ENCODE data around the gene EME2.

Gene EME2

DNA sequence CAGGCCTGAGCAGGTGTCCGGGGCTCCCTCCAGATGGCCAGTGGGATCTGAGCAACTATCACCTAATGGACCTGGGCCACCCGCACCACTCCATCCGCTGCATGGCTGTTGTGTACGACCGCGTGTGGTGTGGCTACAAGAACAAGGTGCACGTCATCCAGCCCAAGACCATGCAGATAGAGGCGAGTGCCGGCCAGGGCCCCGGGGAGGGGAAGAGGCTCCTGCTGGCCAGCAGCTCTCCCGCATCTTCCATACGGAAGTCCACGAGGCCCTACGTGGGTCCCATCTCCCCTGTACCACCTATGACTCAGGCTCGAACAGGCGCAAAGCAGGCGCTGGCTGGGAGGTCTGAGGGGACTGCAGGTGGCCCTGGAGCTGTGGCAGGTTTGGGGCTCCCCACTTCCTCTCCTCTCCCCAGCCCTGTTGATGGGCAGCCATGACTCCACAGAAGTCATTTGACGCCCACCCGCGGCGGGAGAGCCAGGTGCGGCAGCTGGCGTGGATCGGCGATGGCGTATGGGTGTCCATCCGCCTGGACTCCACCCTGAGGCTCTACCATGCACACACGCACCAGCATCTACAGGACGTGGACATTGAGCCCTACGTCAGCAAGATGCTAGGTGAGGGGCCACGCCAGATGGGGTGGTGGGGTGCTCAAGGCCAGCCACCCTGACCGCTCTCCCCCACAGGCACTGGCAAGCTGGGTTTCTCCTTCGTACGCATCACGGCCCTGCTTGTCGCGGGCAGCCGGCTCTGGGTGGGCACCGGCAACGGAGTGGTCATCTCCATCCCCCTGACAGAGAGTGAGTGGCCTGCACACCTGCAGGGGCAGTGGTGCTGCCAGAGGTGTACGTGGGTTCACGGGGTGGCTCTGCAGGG, 5.3 kb upstream of the EME2 start:
- Mint-ChIP-seq H3K27ac (no peak overlapping the region), H3K27me3 (ENCODE audit: low read depth) (no peaks in the 10 kb centered on the region)

DNA sequence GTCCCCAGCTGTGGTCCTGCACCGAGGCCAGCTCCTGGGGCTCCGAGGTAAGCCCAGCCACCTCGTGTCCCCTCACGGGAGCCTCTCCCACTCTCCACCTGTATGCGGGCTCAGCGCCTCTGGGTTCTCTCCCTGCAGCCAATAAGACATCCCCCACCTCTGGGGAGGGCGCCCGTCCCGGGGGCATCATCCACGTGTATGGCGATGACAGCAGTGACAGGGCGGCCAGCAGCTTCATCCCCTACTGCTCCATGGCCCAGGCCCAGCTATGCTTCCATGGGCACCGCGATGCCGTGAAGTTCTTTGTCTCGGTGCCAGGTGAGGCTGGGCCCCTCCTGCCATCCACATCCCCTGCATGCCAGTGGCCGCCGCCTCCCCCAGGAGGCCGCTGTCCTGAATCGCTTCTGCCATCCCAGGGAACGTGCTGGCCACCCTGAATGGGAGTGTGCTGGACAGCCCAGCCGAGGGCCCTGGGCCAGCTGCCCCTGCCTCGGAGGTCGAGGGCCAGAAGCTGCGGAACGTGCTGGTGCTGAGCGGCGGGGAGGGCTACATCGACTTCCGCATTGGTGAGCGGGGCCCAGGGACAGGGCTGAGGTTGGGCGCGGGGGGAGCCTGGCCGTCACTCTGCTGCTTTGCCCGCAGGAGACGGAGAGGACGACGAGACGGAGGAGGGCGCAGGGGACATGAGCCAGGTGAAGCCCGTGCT, 4.4 kb upstream of the EME2 start:
- H3K27ac Mint-ChIP-seq: no peak overlapping the region
- peaks cover 4% of the 10 kb centered on the region for H3K4me1 Mint-ChIP-seq (ENCODE audit: low read depth)
- H3K4me3 Mint-ChIP-seq: no peak overlapping the region
- H3K36me3 Mint-ChIP-seq (ENCODE audit: low read depth): peaks cover 13% of the 10 kb centered on the region
- no peaks in the 10 kb centered on the region for H3K9me3 Mint-ChIP-seq
- no peaks in the 10 kb centered on the region for H3K27me3 Mint-ChIP-seq (ENCODE audit: low read depth)

More for the DNA sequence above, 5.3 kb upstream of the EME2 start:
- peaks cover 11% of the 10 kb centered on the region for H3K36me3 Mint-ChIP-seq (ENCODE audit: low read depth)
- H3K4me1 Mint-ChIP-seq (ENCODE audit: low read depth): peaks cover 3% of the 10 kb centered on the region
- H3K9me3 Mint-ChIP-seq: no peaks in the 10 kb centered on the region
- no peak overlapping the region for H3K4me3 Mint-ChIP-seq

DNA sequence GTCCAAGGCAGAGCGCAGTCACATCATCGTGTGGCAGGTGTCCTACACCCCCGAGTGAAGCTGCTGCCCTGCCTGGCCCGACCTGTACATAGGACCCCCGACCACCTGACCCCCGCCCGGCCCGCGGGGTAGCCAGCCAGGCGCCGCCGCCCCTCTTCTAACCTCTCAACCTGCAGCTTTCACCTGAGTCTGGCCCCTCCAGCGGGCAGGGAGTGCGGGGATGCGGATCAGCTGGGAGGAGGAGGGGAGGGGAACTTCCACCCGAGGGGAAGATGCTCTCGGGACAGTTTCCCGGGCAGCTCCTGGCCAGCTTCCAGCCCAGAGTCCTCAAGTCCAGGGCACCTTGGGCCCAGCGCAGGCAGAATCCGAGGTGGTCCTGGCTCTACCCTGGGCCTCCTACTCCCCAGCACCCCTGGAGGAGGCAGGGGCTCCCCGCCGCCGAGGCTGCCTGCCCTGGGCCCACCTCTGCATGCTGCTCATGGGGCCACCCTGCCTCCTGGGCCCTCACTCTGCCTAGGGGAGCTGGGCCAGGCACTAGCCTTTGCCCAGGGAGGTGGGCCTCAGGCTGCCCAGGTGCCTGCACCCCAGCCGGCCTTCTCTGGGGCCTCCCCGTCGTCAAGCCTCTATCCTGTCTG, 3.7 kb upstream of the EME2 start:
- Mint-ChIP-seq H3K4me3 (no peak overlapping the region), H3K27me3 (ENCODE audit: low read depth) (no peaks in the 10 kb centered on the region), H3K9me3 (no peaks in the 10 kb centered on the region), H3K36me3 (ENCODE audit: low read depth) (peaks cover 13% of the 10 kb centered on the region), H3K4me1 (ENCODE audit: low read depth) (peaks cover 4% of the 10 kb centered on the region), H3K27ac (no peak overlapping the region)

- peaks cover 13% of the 10 kb centered on the region for H3K36me3 Mint-ChIP-seq (ENCODE audit: low read depth)
- peaks cover 4% of the 10 kb centered on the region for H3K4me1 Mint-ChIP-seq (ENCODE audit: low read depth)
- no peaks in the 10 kb centered on the region for H3K9me3 Mint-ChIP-seq
- peak overlapping the region; percentile 55 for H3K27ac Mint-ChIP-seq
- H3K4me3 Mint-ChIP-seq: peak overlapping the region; percentile 79
- no peaks in the 10 kb centered on the region for H3K27me3 Mint-ChIP-seq (ENCODE audit: low read depth)
These were observed 3.0 kb upstream of the EME2 start for GRCh38 chr16:1769402-1770300.

- peak overlapping the region; percentile 79 for H3K4me3 Mint-ChIP-seq
- peaks cover 4% of the 10 kb centered on the region for H3K4me1 Mint-ChIP-seq (ENCODE audit: low read depth)
- peaks cover 13% of the 10 kb centered on the region for H3K36me3 Mint-ChIP-seq (ENCODE audit: low read depth)
- peak overlapping the region; percentile 63 for H3K27ac Mint-ChIP-seq
- no peaks in the 10 kb centered on the region for H3K27me3 Mint-ChIP-seq (ENCODE audit: low read depth)
- no peaks in the 10 kb centered on the region for H3K9me3 Mint-ChIP-seq
These were observed 2.1 kb upstream of the EME2 start for GRCh38 chr16:1770328-1771187.

DNA sequence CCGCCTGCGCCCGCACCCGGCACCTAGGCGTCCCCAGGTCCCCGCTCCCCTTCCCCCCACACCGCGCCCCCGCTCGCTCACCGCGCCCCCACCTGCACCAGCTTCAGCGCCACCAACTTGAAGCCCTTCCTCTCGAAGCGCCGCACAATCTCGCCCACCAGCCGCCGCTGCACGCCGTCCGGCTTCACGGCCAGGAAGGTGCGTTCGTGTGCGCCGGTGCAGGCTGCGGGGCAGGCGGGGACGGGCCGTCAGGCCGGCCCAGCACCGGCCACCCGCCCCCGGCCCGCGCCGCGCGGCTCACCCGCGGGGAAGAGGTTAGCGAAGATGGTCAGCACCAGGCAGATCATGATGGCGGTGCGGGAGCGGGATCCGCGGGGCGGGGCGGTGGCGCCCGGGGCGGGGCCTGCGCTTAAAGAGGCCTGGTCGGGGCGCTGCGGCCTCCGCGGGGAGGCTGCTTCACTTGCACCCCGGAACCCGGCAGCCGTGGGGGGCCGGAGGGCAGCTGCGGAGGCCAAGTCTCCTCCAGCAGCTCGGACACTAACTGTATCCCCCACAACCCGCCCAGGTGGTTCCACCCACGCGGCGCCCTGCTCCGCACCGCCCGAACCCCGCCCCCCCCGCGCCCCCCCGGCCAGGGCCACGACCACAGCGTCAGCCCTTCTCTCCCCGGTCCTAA, 1.3 kb upstream of the EME2 start, which contains the start of gene NME3:
Gene NME3 (minus strand): TSS at position 356 of the 676 bp plus-strand sequence. CDS start 9 bp downstream, at position 347.
- Mint-ChIP-seq H3K27ac (peak within 1 kb of the TSS; percentile 99), H3K4me1 (ENCODE audit: low read depth) (peaks cover 4% of the 10 kb centered on the region), H3K27me3 (ENCODE audit: low read depth) (no peaks in the 10 kb centered on the region), H3K9me3 (no peaks in the 10 kb centered on the region), H3K36me3 (ENCODE audit: low read depth) (peaks cover 13% of the 10 kb centered on the region), H3K4me3 (peak within 1 kb of the TSS; percentile 100)

DNA sequence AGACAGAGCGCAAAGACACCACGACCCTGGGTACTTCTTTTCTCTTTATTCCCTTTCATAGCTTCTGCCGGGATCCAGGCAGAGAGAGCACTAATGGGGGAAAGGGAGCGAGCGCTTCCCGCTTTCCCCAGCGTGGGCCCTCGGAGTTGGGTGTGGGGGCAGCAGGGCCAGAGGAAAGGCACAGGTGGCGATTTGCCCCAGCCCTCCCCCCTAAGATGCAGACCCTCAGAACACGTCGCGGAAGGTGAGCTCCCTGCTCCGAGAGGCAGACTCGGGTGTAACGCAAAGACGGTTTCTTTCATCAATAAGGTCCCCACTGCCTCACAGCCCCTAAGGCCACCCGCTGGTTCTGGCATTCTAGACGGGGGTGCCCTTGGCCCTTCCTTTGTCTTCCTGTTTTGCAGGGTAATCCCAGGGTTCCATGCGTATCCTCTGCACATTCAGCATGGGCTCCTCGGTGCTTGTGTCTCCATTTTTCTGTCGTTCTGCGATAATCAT, 697 bp upstream of the EME2 start:
- Mint-ChIP-seq H3K27ac (peak overlapping the region; percentile 99), H3K36me3 (ENCODE audit: low read depth) (peaks cover 13% of the 10 kb centered on the region), H3K27me3 (ENCODE audit: low read depth) (no peaks in the 10 kb centered on the region), H3K9me3 (no peaks in the 10 kb centered on the region), H3K4me3 (peak overlapping the region; percentile 100), H3K4me1 (ENCODE audit: low read depth) (peaks cover 4% of the 10 kb centered on the region)

- peaks cover 4% of the 10 kb centered on the region for H3K4me1 Mint-ChIP-seq (ENCODE audit: low read depth)
These were observed 495 bp downstream of the EME2 start, which contains the start of gene MRPS34 for GRCh38 chr16:1772908-1773702. TSS of gene MRPS34 (minus strand) at chr16:1773134. CDS start at chr16:1773119, 15 bp downstream.

DNA sequence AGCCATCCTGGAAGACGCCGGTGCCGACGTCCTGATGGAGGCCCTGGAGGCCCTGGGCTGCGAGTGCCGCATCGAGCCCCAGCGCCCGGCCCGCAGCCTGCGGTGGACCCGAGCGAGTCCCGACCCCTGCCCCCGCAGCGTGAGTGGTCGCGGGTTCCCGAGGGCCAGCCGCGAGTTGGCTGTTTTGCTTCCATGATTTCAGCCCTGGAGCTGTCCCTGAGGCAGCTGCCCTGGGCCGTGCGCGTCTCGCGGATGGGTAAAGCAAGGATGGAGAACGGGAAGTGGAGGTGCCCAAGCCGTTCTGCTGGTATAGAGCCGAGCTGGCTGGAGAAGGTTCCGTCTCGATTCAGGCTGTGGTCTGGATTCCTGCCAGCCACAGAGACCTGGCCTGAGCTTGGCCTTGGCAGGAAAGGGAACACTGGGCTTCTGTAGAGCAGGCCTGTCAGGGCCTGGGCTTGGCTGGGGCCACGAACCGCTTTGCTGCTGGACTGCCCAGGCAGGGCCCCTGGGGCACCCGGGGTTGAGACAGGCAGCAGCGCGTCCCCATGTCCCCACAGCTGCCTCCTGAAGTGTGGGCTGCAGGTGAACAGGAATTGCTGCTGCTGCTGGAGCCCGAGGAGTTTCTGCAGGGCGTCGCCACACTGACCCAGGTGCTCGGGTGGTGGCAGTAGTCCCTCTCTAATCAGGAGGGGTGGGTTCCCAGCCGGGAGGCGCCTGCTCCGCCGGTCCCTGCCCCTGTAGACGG, 1.3 kb downstream of the EME2 start:
- H3K27me3 Mint-ChIP-seq (ENCODE audit: low read depth): no peaks in the 10 kb centered on the region
- H3K27ac Mint-ChIP-seq: no peak overlapping the region
- H3K4me1 Mint-ChIP-seq (ENCODE audit: low read depth): peaks cover 4% of the 10 kb centered on the region
- H3K9me3 Mint-ChIP-seq: no peaks in the 10 kb centered on the region
- H3K4me3 Mint-ChIP-seq: peak overlapping the region; percentile 77
- H3K36me3 Mint-ChIP-seq (ENCODE audit: low read depth): peaks cover 11% of the 10 kb centered on the region

More at GRCh38 chr16:1772908-1773702, 495 bp downstream of the EME2 start, which contains the start of gene MRPS34:
- Mint-ChIP-seq H3K27me3 (ENCODE audit: low read depth) (no peaks in the 10 kb centered on the region), H3K9me3 (no peaks in the 10 kb centered on the region), H3K4me3 (peak within 1 kb of the TSS; percentile 100), H3K27ac (peak within 1 kb of the TSS; percentile 99), H3K36me3 (ENCODE audit: low read depth) (peaks cover 11% of the 10 kb centered on the region)

DNA sequence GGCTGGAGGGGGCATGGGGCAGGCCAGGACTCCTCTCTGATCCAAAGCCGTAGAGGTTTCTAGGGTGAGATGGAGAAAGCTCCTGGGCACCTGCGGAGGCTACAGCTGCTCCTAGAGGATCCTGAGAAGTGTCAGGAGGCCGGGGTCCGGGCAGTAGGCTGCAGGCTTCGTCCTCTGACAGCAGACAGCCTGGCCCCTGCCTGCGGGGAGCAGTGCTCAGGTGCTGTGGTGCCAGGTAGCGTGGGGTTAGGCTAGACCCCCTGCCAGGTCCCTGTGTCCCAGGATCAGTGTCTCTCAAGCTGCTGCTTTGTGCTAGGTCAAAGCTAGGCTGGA, 1.8 kb downstream of the EME2 start:
- Mint-ChIP-seq H3K27ac (no peak overlapping the region), H3K36me3 (ENCODE audit: low read depth) (peaks cover 12% of the 10 kb centered on the region), H3K27me3 (ENCODE audit: low read depth) (no peaks in the 10 kb centered on the region), H3K4me1 (ENCODE audit: low read depth) (peaks cover 4% of the 10 kb centered on the region), H3K9me3 (no peaks in the 10 kb centered on the region), H3K4me3 (no peak overlapping the region)

- Mint-ChIP-seq H3K4me1 (ENCODE audit: low read depth) (peaks cover 4% of the 10 kb centered on the region), H3K9me3 (no peaks in the 10 kb centered on the region), H3K4me3 (no peak overlapping the region), H3K27ac (no peak overlapping the region), H3K27me3 (ENCODE audit: low read depth) (no peaks in the 10 kb centered on the region), H3K36me3 (ENCODE audit: low read depth) (peaks cover 10% of the 10 kb centered on the region)
These were observed 2.6 kb downstream of the EME2 start for GRCh38 chr16:1775006-1775845.

Measured in T-helper 1 cell treated with Interleukin-12 subunit alpha and Interleukin-12 subunit beta and Interleukin-4 antibody, amounts not matched to agents 30 μg/mL and 1 μg/mL, for 36 hours (primary cell).